H9 (cell line): Measurements from ENCODE around the gene LPCAT3. TPM values are rescaled to one million over a fixed set of nuclear protein-coding genes. Genes with fewer than 3 reads are reported as not detected.
A peak's percentile ranks its signal among the peaks of the same experiment; 100 is the strongest.

Source experiments
- DNase-seq: peaks from one replicate; pipeline ENCODE4 v3.0.0-alpha.2; 2017
- H2AFZ ChIP-seq: one replicate; pipeline ENCODE4 v1.6.1; 2013; ENCODE audit warnings: mild to moderate bottlenecking, low read length, control low read depth, moderate library complexity
- H2AK5ac ChIP-seq: 2 replicates; pipeline ENCODE4 v1.6.1; 2013; ENCODE audit warnings: low read length, control low read depth, mixed read lengths; ENCODE audit not compliant: insufficient read length
- H2BK120ac ChIP-seq: one replicate; pipeline ENCODE4 v1.6.1; 2013; ENCODE audit warnings: low read depth, mild to moderate bottlenecking, low read length, control low read depth, inconsistent platforms; ENCODE audit not compliant: poor library complexity, severe bottlenecking
- H2BK12ac ChIP-seq: 2 replicates; pipeline ENCODE4 v1.6.1; 2013; ENCODE audit warnings: low read length, control low read depth, mixed read lengths, low read depth; ENCODE audit not compliant: insufficient read length
- H2BK15ac ChIP-seq: 2 replicates; pipeline ENCODE4 v1.6.1; 2013; ENCODE audit warnings: low read depth, low read length, control low read depth
- H2BK20ac ChIP-seq: one replicate; pipeline ENCODE4 v1.6.1; 2013; ENCODE audit warnings: low read depth, mild to moderate bottlenecking, low read length, control low read depth, inconsistent platforms; ENCODE audit not compliant: poor library complexity, severe bottlenecking
- H2BK5ac ChIP-seq: 2 replicates; pipeline ENCODE4 v1.6.1; 2013; ENCODE audit warnings: low read length, control low read depth, mixed read lengths; ENCODE audit not compliant: insufficient read length
- H3K14ac ChIP-seq: 2 replicates; pipeline ENCODE4 v1.6.1; 2013; ENCODE audit warnings: low read length, control low read depth; ENCODE audit not compliant: insufficient read depth
- H3K18ac ChIP-seq: 2 replicates; pipeline ENCODE4 v1.6.1; 2013; ENCODE audit warnings: low read depth, mild to moderate bottlenecking, mixed read lengths, low read length, control low read depth; ENCODE audit not compliant: insufficient read length
- H3K23ac ChIP-seq: 2 replicates; pipeline ENCODE4 v1.6.1; 2013; ENCODE audit warnings: low read length, control low read depth, mixed read lengths, low read depth; ENCODE audit not compliant: insufficient read length
- H3K23me2 ChIP-seq: 2 replicates; pipeline ENCODE4 v1.6.1; 2013; ENCODE audit warnings: low read depth, mild to moderate bottlenecking, mixed read lengths, low read length, control low read depth; ENCODE audit not compliant: insufficient read length, poor library complexity, severe bottlenecking
- H3K27ac ChIP-seq: 2 replicates; pipeline ENCODE4 v1.5.1; 2013; ENCODE audit warnings: low read length, control low read depth, mixed read lengths, low read depth; ENCODE audit not compliant: insufficient read length
- H3K27me3 ChIP-seq: 2 replicates; pipeline ENCODE4 v1.6.1; 2013; ENCODE audit warnings: low read length, control low read depth, inconsistent platforms; ENCODE audit not compliant: insufficient read depth
- H3K4ac ChIP-seq: 2 replicates; pipeline ENCODE4 v1.6.1; 2013; ENCODE audit warnings: low read depth, mild to moderate bottlenecking, control low read depth, inconsistent platforms, low read length, moderate library complexity
- H3K4me1 ChIP-seq: 2 replicates; pipeline ENCODE4 v1.6.1; 2013; ENCODE audit warnings: low read length, control low read depth, inconsistent platforms; ENCODE audit not compliant: insufficient read depth
- H3K4me2 ChIP-seq: 2 replicates; pipeline ENCODE4 v1.6.1; 2013; ENCODE audit warnings: low read length, control low read depth, mixed read lengths; ENCODE audit not compliant: insufficient read length, insufficient read depth
- H3K56ac ChIP-seq: 2 replicates; pipeline ENCODE4 v1.6.1; 2013; ENCODE audit warnings: low read depth, mild to moderate bottlenecking, mixed read lengths, low read length, control low read depth; ENCODE audit not compliant: insufficient read length
- H3K79me1 ChIP-seq: 2 replicates; pipeline ENCODE4 v1.6.1; 2013; ENCODE audit warnings: low read depth, mild to moderate bottlenecking, moderate library complexity, low read length, control low read depth, inconsistent platforms; ENCODE audit not compliant: insufficient read depth, poor library complexity, severe bottlenecking
- H3K79me2 ChIP-seq: 2 replicates; pipeline ENCODE4 v1.6.1; 2013; ENCODE audit warnings: low read length, control low read depth, inconsistent platforms; ENCODE audit not compliant: insufficient read depth
- H3K9ac ChIP-seq: 2 replicates; pipeline ENCODE4 v1.6.1; 2013; ENCODE audit warnings: low read length, control low read depth, mixed read lengths; ENCODE audit not compliant: insufficient read length; ENCODE audit errors: extremely low read depth
- H3K9me3 ChIP-seq: one replicate; pipeline ENCODE4 v1.6.1; 2013; ENCODE audit warnings: low read depth, low read length, inconsistent platforms; ENCODE audit not compliant: control insufficient read depth
- H3T11ph ChIP-seq: one replicate; pipeline ENCODE4 v1.6.1; 2013; ENCODE audit warnings: mild to moderate bottlenecking, low read length, control low read depth, inconsistent platforms
- H4K20me1 ChIP-seq: one replicate; pipeline ENCODE4 v1.6.1; 2013; ENCODE audit not compliant: control insufficient read depth, insufficient read length, insufficient read depth
- H4K5ac ChIP-seq: 2 replicates; pipeline ENCODE4 v1.6.1; 2013; ENCODE audit warnings: low read depth, mild to moderate bottlenecking, mixed read lengths, low read length, control low read depth; ENCODE audit not compliant: insufficient read length
- H4K8ac ChIP-seq: replicated peaks from 2 replicates; pipeline ENCODE4 v1.6.1; 2013; ENCODE audit warnings: low read length, control low read depth, mixed read lengths, low read depth; ENCODE audit not compliant: insufficient read length
- H4K91ac ChIP-seq: 2 replicates; pipeline ENCODE4 v1.6.1; 2013; ENCODE audit warnings: low read depth, mild to moderate bottlenecking, moderate library complexity, mixed read lengths, low read length, control low read depth; ENCODE audit not compliant: insufficient read length
- H3K27ac Mint-ChIP-seq, 3 experiments: 2 replicates in 2 of 3; 3 replicates in 1 of 3; pipeline ENCODE4 v1.8.0; 2020 to 2021; ENCODE audit warnings: mixed read lengths in 3 of 3, mild to moderate bottlenecking in 1 of 3, moderate library complexity in 1 of 3
- H3K27me3 Mint-ChIP-seq: 2 replicates; pipeline ENCODE4 v1.8.0; 2021; ENCODE audit warnings: low read depth, mild to moderate bottlenecking, moderate library complexity, mixed read lengths
- H3K36me3 Mint-ChIP-seq, 3 experiments: 2 replicates in 2 of 3; 3 replicates in 1 of 3; pipeline ENCODE4 v1.8.0; 2020 to 2021; ENCODE audit warnings: low read depth in 3 of 3, mixed read lengths in 3 of 3; ENCODE audit not compliant: insufficient read depth in 1 of 3
- H3K4me1 Mint-ChIP-seq, 2 experiments: 2 replicates each; pipeline ENCODE4 v1.8.0; 2020; ENCODE audit warnings: mixed read lengths in 2 of 2
- H3K4me3 Mint-ChIP-seq, 2 experiments: 2 replicates in 1 of 2; 3 replicates in 1 of 2; pipeline ENCODE4 v1.8.0; 2020 to 2021; ENCODE audit warnings: mild to moderate bottlenecking in 2 of 2, mixed read lengths in 2 of 2, moderate library complexity in 1 of 2
- H3K9me3 Mint-ChIP-seq, 2 experiments: 2 replicates in 1 of 2; 3 replicates in 1 of 2; pipeline ENCODE4 v1.8.0; 2020; ENCODE audit warnings: mild to moderate bottlenecking in 2 of 2, mixed read lengths in 2 of 2, moderate library complexity in 1 of 2
- CTCF ChIP-seq: fragments of 200-600 bp; sonication (generic); conservative IDR thresholded peaks from 3 replicates; pipeline ENCODE4 v1.8.0; 2021; ENCODE audit warnings: antibody characterized with exemption, mild to moderate bottlenecking
- WGBS: extraction: QIAGEN DNeasy Blood & Tissue Kit; methylation state at CpG from one replicate; pipeline ENCODE4 v1.1.7; 2013; ENCODE audit warnings: missing lambda C conversion rate, low lambda C conversion rate, mixed read lengths; ENCODE audit not compliant: insufficient read length; ENCODE audit errors: extremely low coverage; 5-methylcytosine and 5-hydroxymethylcytosine counted together
- total RNA-seq: library from RNA; stranded (reverse); gene quantifications from 2 replicates; pipeline ENCODE4 v1.2.1, GENCODE V29; 2021

LPCAT3 gene
- total RNA-seq, 1 experiment from 2014 or later: 47.7 TPM

GRCh38 chr12:6979021-6979420 is 39.3 kb downstream of the LPCAT3 start:
- Histone ChIP-seq H4K20me1 (no peaks in the 10 kb centered on the region), H3K23me2 (no peaks in the 10 kb centered on the region), H2BK120ac (no peak overlapping the region), H4K91ac (no peak overlapping the region), H3K23ac (no peak overlapping the region), H3T11ph (no peak overlapping the region), H3K27ac (no peak overlapping the region), H3K4me2 (no peak overlapping the region), H2BK5ac (no peak overlapping the region), H3K4ac (no peak overlapping the region), H2BK12ac (no peak overlapping the region), H3K9ac (no peak overlapping the region), H3K18ac (no peak overlapping the region), H3K4me1 (no peaks in the 10 kb centered on the region; the same call in 1 of the 2 replicates), H3K79me1 (no peaks in the 10 kb centered on the region), H3K56ac (no peak overlapping the region), H3K14ac (no peak overlapping the region; the same call in 1 of the 2 replicates), H4K8ac (no peak overlapping the region), H3K27me3 (no peaks in the 10 kb centered on the region), H4K5ac (no peak overlapping the region), H2AK5ac (no peak overlapping the region), H2BK15ac (no peak overlapping the region), H3K9me3 (no peaks in the 10 kb centered on the region), H3K79me2 (no peaks in the 10 kb centered on the region), H2AFZ (no peak overlapping the region), H2BK20ac (no peak overlapping the region)
- H3K27ac Mint-ChIP-seq: peak overlapping the region in 1 of 3 experiments; percentile 91; a peak in 1 of 7 replicates
- H3K36me3 Mint-ChIP-seq: peaks cover 28 to 80% (median 78%) of the 10 kb centered on the region in 3 experiments; a peak in 6 of 7 replicates
- H3K4me3 Mint-ChIP-seq: no peak overlapping the region
- no peaks in the 10 kb centered on the region; the same call in 1 of the 2 replicates for H3K27me3 Mint-ChIP-seq
- H3K9me3 Mint-ChIP-seq: no peaks in the 10 kb centered on the region
- peaks cover 3 to 10% of the 10 kb centered on the region in 2 experiments for H3K4me1 Mint-ChIP-seq
- DNase-seq: no peak
- no CpG with 5 or more reads among the region's 6 CpGs for WGBS
- TF ChIP-seq CTCF: no peak
